NCI-H2171 (cell line): ENCODE data around the gene OPN1LW.
"Not testable (repeated sequence)": the region's sequence is repeated elsewhere in the genome, so short reads cannot be mapped to it uniquely, and the experiment has no call there.

Experiments used
- DNase-seq: peaks from one replicate; lab custom pipeline; 2025; lab: John Stamatoyannopoulos, UW

OPN1LW gene

GRCh38 chrX:154144010-154144409 lies at the start of gene OPN1LW:
OPN1LW (plus strand) TSS chrX:154144243; CDS start chrX:154144284, 41 bp downstream.
- not testable (repeated sequence) for DNase-seq

DNA sequence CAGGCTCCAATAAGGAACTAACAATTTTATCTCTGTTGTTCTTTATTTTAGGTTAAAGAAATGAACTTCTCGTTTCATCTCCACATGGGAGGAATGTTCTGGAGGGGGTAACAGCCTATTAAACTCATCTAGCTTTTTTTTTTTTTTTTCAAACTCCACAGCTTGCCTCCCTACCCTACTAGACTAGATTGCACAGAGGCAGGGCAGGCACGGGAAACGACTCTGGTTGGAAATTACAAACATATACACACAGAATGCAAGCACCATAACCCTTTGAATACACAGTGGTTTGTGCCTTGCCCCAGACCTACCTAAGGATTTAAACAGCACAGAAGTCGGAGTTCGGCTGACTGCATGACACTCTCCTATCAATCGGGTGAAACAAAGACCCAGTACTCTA lies 49.2 kb upstream of the OPN1LW start:
- no peak for DNase-seq

DNA sequence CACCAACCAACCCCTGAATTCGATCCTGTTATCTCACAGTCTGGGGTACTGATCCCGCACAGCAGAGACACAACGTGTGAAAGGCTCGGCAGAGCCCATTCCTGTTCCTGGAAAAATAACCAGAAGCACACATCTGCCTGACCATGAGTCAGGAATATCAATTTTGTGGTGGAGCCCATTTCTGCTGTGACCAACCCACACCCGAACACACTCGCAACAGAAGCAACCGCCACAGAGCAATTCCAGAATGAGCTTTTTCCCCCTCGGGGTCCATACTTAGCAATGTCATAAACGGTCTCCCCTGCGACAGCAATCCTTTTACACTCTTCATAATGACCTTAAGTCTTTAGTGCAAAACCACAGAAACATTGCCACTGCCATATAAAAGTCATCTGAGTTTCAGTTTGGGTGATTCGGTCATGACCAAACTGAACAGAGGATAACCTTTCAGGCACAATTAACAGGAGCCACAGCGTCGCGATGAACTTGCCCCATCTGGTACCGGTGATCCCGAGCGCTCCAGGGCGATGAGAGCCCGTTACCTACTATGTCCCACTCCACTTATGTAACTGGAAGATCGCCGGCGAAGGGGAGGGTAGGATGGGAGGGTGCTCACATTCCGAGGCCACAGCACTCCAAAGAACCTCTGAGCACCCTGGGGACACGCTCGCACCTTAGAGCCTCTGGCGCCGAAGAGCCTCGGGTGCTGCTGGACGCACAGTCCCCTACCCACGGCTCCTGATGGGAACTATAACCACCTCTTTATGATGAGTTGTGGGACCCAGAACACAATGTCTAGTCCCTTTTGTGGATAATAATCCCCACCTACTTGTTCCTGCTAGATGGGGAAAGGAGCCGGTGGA lies 47.7 kb upstream of the OPN1LW start:
- DNase-seq = no peak

GRCh38 chrX:154097003-154097588 lies 46.9 kb upstream of the OPN1LW start:
- DNase-seq = peak; percentile 67

DNA sequence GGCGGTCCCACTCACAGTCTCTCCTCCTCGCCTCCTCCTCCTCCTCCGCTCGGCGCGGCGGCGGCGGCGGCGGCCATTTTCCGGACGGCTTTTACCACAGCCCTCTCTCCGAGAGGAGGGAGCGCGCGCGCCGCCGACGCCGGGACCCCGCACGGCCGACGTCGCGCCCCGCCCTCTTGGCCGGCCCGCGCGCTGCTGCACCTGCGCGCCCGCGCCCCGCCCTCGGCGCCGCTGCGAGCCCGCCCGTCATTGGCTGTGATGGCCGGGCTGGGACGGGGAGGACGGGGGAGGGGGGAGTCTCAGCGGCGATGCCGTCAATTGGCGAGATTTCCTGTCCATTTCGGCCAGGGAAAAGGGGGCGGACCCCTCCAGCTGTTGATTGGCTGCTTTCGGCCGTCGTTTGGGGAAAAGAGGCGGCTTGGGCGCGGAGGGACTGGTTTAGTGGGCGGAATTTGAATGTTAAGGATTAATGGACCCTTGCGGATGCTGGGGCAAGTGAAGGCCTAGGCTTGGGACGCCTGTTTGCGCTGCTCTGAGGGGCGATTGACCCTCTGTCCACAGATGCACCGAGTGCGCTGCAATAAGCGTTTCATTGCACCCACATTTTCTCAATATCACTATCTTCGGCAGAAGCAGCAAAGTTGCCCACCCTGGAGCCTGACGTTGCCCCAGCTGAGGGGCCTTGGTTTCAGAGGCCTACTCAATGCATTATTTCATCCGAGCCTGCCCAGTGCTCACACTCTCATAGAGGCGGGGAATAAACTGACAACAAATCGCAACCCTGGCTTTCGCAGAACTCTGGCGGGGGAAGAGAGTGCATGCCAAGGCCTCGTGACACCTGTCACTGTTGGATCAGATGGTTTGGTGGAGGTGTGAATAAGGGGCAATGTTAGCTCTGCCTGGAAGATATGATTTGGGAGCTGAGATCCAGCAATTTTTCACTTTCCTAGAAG lies 46.2 kb upstream of the OPN1LW start, which contains the start of gene MECP2:
Gene MECP2, minus strand, starts transcription at position 129 of the 953 bp plus-strand sequence.
- peak; percentile 84 for DNase-seq

- DNase-seq = no peak
Observed at GRCh38 chrX:154098551-154098950, 45.5 kb upstream of the OPN1LW start.

GRCh38 chrX:154113729-154114128 lies 30.3 kb upstream of the OPN1LW start:
- DNase-seq = no peak

- DNase-seq = no peak
Observed at GRCh38 chrX:154114652-154115051, 29.4 kb upstream of the OPN1LW start.

- DNase-seq = no peak
Observed at GRCh38 chrX:154115071-154115470, 29.0 kb upstream of the OPN1LW start.

DNA sequence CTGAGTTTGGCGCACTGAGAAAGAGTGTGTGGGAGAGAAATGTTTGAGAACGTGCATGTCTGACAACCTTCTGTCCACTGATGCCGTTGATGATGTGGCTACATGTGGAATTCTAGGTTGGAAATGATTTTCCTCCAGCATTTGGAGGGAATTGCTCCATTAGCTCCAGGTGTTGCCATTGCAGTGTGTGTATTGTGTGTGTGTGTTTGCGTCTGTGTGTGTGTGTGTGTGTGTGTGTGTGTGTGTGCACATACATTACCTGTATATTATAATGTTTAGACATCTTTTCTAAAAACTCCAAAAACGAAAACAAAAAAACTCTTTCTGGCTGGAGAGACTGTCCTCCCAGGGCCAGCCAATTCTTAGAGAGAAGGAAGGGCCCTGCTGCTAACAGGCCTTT lies 28.3 kb upstream of the OPN1LW start:
- DNase-seq = no peak

DNA sequence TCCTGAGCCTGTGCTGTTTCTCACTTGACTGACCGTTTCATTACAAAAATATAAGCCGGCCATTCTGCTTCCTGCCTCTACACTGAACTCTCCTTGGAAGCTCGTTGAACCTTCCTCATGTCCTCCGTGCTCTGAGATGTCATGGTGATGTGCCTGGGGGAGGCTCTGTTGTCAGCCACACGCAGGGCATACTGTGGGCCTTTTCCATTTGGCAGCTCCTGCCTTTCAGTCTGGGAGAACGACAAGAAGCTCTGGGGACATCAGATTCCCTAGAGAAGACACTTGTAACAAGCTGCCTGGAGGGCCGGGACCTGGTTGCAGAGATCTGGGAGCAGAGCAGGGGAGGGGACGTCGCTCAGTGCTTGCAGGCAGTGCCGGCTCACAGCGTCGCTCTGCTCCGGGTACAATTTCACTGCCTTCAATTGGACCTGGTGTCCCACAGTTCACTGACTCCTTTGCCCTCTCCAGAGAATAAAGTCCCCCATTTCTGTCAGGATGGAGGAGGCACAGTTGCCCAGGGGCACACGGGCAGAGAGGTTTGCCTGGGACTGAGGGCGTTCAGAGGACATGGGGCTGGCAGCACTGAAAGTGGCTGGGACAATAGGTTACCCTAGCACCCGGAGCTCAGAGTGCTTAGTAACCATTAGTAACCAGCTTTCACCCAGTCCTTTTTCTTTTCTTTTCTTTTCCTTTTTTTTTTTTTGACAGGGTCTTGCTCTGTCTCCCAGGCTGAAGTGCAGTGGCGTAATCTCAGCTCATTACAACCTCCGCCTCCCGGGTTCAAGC lies 27.4 kb upstream of the OPN1LW start:
- DNase-seq = no peak

GRCh38 chrX:154117566-154117965 lies 26.5 kb upstream of the OPN1LW start:
- DNase-seq = no peak

- no peak for DNase-seq
Observed at GRCh38 chrX:154120567-154120966, 23.5 kb upstream of the OPN1LW start.

- no peak for DNase-seq
Observed at GRCh38 chrX:154121207-154121606, 22.8 kb upstream of the OPN1LW start.

DNA sequence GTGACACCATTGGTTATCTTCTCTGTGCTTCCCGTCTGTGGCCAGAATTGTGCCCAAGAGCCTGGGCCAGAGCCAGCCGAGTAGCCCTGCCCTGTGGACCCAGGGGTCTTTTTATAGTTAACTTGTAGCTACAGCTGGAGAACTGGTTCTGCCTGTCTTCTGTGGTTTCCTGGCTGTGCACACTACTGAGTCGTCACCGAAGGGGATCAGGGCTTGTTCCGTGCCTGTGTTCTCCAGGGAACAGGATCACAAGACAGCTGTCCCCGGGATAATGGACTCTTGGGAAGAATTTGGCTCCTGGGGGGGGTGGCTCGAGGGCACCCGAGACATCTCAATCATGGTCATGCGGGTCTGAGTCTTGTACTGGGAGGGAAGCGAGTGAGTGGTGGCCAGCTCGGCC lies 22.1 kb upstream of the OPN1LW start:
- no peak for DNase-seq

DNA sequence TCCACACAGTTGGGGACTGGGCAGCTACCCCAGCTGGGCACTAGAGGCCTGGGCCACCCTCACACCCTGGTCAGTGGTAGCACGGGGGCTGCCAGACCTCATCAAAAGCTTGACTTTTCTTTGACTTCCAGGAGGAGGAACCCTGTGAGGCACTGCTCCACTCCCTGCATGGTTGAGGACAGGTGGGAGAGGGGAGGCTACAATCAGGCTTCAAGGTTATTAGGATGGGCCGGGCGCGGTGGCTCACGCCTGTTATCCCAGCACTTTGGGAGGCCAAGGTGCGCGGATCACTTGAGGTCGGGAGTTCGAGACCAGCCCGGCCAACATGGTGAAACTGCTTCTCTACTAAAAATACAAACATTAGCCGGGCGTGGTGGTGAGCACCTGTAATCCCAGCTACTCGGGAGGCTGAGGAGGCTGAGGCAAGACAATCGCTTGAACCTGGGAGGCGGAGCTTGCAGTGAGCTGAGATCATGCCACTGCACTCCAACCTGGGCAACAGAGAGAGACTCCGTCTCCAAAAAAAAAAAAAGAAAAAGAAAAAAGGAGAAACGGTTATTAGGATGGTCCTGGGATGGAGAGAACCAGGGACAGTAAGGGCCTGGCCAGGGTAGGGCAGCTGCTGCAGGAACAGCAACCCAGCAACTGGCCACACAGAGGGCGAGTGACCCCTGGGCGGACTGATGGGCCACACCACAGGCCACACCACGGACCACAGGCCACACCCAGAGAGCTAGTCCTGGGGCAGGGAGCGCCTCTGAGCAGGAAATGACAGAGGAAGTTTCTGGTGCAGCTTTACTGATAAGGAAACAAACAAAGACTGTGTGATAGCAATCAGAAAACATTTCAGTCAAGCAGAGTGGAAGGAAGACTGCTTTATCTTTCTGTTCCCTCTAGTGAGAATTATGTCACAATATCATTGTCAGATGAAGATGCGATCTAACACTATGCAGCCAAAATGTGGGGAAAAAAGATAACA lies 20.5 kb upstream of the OPN1LW start:
- no peak for DNase-seq

DNA sequence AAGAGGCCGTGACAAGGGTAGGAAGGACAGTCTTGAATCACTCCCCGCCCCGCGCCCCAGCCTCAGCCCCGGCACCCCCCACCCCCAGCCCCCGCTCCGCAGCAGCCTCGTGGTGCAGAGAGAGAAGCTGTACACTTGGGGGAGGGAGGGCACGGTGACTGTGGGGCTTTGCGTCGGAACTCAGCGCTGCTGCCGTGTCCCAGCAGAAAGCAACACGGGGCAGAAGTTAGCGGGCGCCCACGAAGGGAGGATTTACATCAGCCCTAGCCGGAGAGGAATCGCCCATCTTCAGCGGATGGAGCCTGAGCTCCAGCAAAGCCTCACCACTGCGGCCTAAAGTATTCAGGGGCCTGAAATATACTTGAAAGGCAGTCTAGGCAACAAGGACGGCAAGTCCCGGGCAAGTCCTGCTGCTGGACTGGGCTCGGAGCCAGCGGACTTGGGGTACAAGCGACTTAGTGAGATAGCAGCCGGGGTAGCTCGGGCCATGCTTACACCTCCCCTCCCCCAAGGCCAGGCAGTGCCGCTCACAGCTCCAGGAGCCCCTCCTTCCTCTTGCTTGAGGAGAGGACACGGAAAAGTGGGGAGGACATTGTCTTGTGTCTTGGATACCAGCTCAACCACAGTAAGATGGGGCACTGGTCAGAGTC lies 18.5 kb upstream of the OPN1LW start:
- no peak for DNase-seq

DNA sequence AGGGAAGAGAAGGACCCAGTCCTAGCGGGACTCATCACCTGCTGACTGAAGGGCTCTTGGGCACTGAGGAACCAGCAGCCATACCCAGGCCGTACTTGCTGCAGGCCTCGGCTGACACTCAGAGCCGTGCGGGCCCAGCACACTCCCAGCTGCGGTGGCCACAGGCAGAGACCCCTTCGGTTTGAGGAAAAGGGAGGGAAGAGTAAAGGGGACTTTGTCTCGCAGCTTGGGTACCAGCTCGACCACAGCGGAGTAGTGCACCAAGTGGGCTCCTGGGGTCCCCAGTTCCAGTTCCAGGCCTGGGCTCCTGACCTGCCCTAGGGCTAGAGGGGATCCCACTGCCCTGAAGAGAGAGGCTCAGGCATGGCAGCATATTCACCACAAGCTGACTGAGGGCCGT lies 17.9 kb upstream of the OPN1LW start:
- DNase-seq = no peak

DNA sequence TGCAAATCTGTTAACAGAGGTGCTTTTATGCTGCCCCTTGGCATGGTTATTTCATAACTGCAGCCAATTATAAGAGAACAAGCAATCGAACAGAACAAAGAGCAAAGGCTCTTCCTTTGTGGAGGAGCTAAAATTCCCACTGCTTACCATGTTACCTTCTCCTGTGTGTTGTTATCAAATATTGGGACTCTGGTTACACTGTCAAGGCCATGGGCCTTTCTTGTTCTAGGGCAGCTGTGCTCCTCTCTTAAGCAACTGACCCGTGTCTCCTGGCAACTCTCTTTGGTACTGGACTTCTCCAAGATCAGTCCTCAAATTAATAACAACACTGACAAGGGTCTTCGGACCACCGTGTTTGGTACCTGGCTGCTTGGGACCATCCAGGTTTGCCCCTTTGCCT lies 12.1 kb upstream of the OPN1LW start:
- DNase-seq = no peak

- DNase-seq = no peak
Observed at GRCh38 chrX:154132366-154132765, 11.7 kb upstream of the OPN1LW start.
